HepG2 (cell line): Measurements from ENCODE around the gene C17orf58. TPM values are rescaled to one million over a fixed set of nuclear protein-coding genes. Genes with fewer than 3 reads are reported as not detected.

ENCODE experiments used
- FOXA1 ChIP-seq, 2 experiments: fragments of 450-650 bp in 1 of 2; sonication (generic) in 1 of 2; formaldehyde crosslinking in 1 of 2; IDR thresholded peaks; 2 replicates each; pipeline versions ENCODE4 v1.4.0 to v1.6.1; 2016 to 2020; ENCODE audit warnings: missing genetic modification reagents in 1 of 2
- HOXD1 ChIP-seq: sonication (generic); formaldehyde crosslinking; IDR thresholded peaks from 2 replicates; pipeline ENCODE4 v1.5.0; 2020; ENCODE audit warnings: missing genetic modification reagents
- KDM6A ChIP-seq: IDR thresholded peaks from 2 replicates; pipeline ENCODE4 v1.6.1; 2016; ENCODE audit warnings: low read depth
- SNAPC4 ChIP-seq: sonication (generic); formaldehyde crosslinking; IDR thresholded peaks from 2 replicates; pipeline ENCODE4 v1.4.0; 2020; ENCODE audit warnings: mild to moderate bottlenecking, missing genetic modification reagents
- SP5 ChIP-seq: IDR thresholded peaks from 2 replicates; pipeline ENCODE4 v1.6.1; 2016; ENCODE audit warnings: low read depth, borderline replicate concordance
- TARDBP ChIP-seq: sonication (generic); formaldehyde crosslinking; IDR thresholded peaks from 2 replicates; pipeline ENCODE4 v1.8.0; 2022; ENCODE audit warnings: mild to moderate bottlenecking, missing genetic modification reagents
- TEF ChIP-seq: sonication (generic); formaldehyde crosslinking; IDR thresholded peaks from 2 replicates; pipeline ENCODE4 v1.5.0; 2020; ENCODE audit warnings: missing genetic modification reagents
- ZBTB20 ChIP-seq: sonication (generic); formaldehyde crosslinking; IDR thresholded peaks from 2 replicates; pipeline ENCODE4 v1.8.1; 2023; ENCODE audit warnings: missing genetic modification reagents, low read depth, mild to moderate bottlenecking, borderline replicate concordance
- ZNF282 ChIP-seq: fragments of 450-650 bp; IDR thresholded peaks from 2 replicates; pipeline ENCODE4 v1.6.1; 2018; ENCODE audit not compliant: partially characterized antibody
- ZNF335 ChIP-seq: sonication (generic); formaldehyde crosslinking; IDR thresholded peaks from 2 replicates; pipeline ENCODE4 v1.4.0; 2020; ENCODE audit warnings: missing genetic modification reagents
- ZNF510 ChIP-seq: sonication (generic); formaldehyde crosslinking; IDR thresholded peaks from 2 replicates; pipeline ENCODE4 v1.4.0; 2020; ENCODE audit warnings: low read depth, mild to moderate bottlenecking, missing genetic modification reagents
- ZNF766 ChIP-seq: sonication (generic); formaldehyde crosslinking; IDR thresholded peaks from 2 replicates; pipeline ENCODE4 v1.5.0; 2020; ENCODE audit warnings: missing genetic modification reagents, borderline replicate concordance
- polyA plus RNA-seq, 8 experiments: library from polyadenylated mRNA; depleted of rRNA in 3 of 8; stranded (reverse) in 7 of 8; unstranded in 1 of 8; fragments of >200 nt; fragmentation: Illumina TruSeq in 4 of 8; extraction: Trizol in 4 of 8; gene quantifications; 2 replicates each; pipeline versions ENCODE4 v1.2.1 to v1.2.3, GENCODE V29; 2011 to 2016; ENCODE audit warnings: low read depth in 4 of 8, missing spikeins in 1 of 8, mixed read lengths in 1 of 8; ENCODE audit not compliant: insufficient read depth in 1 of 8
- total RNA-seq, 5 experiments: library from RNA; depleted of rRNA; stranded (reverse); fragments of >200 nt; fragmentation: Illumina TruSeq; extraction: Trizol; gene quantifications; 2 replicates each; pipeline ENCODE4 v1.2.3, GENCODE V29; 2016; ENCODE audit warnings: low read depth in 1 of 5

C17orf58 gene
- total and polyA plus RNA-seq, 2 of the 13 experiments (the other 11 are each of a cell fraction or from before 2014, with no cell fraction given), result 15.6 to 15.8 TPM

GRCh38 chr17:68035131-68035522 is 38.9 kb upstream of the C17orf58 start (continued):
- no peak for TF ChIP-seq TEF (CRISPR knock-in tag)
- TF ChIP-seq ZNF282, result no peak
- TF ChIP-seq SP5 (CRISPR knock-in tag), result peak; percentile 57; the same call in 1 of the 2 replicates
- TF ChIP-seq FOXA1 (IDR thresholded peaks at IDR 0.05), result no peak
- peak; percentile 36; the same call in 1 of the 2 replicates for TF ChIP-seq FOXA1 (CRISPR knock-in tag; IDR thresholded peaks at IDR 0.05)
- TF ChIP-seq ZNF766 (CRISPR knock-in tag), result 0 out of 2 replicates have a peak, but pooled peaks have one; percentile 16
- no peak for TF ChIP-seq TARDBP
- no peak for TF ChIP-seq SNAPC4 (CRISPR knock-in tag)
- TF ChIP-seq KDM6A (CRISPR knock-in tag), result no peak
- no peak for TF ChIP-seq ZBTB20 (CRISPR knock-in tag)
- peak; percentile 7; the same call in 1 of the 2 replicates for TF ChIP-seq ZNF335 (CRISPR knock-in tag)
- no peak for TF ChIP-seq HOXD1 (CRISPR knock-in tag)
- TF ChIP-seq ZNF510 (CRISPR knock-in tag), result no peak
